Gastrocnemius medialis (tissue), 4 donors: Measurements from ENCODE around the gene BTRC.

ENCODE experiments used
- POLR2A ChIP-seq, 2 donors: fragments of 450-650 bp; IDR thresholded peaks; one replicate each; pipeline ENCODE4 v1.6.1; 2017; ENCODE audit warnings: antibody characterized with exemption in 2 of 2, mild to moderate bottlenecking in 2 of 2, moderate library complexity in 2 of 2
- TF ChIP-seq, protein P1 (sequence below), 5 experiments: fragments of 450-650 bp in 3 of 5; fragments of 200-600 bp in 2 of 5; sonication (generic) in 2 of 5; IDR thresholded peaks in 4 of 5; conservative IDR thresholded peaks in 1 of 5; 1 replicate in 4 of 5; 2 replicates in 1 of 5; pipeline ENCODE4 v1.5.1; 2016 to 2019; ENCODE audit warnings: antibody characterized with exemption in 5 of 5, mild to moderate bottlenecking in 3 of 5, moderate library complexity in 3 of 5

GRCh38 chr10:101385866-101386658 is 32.1 kb downstream of the BTRC start:
- TF ChIP-seq, protein P1, sequence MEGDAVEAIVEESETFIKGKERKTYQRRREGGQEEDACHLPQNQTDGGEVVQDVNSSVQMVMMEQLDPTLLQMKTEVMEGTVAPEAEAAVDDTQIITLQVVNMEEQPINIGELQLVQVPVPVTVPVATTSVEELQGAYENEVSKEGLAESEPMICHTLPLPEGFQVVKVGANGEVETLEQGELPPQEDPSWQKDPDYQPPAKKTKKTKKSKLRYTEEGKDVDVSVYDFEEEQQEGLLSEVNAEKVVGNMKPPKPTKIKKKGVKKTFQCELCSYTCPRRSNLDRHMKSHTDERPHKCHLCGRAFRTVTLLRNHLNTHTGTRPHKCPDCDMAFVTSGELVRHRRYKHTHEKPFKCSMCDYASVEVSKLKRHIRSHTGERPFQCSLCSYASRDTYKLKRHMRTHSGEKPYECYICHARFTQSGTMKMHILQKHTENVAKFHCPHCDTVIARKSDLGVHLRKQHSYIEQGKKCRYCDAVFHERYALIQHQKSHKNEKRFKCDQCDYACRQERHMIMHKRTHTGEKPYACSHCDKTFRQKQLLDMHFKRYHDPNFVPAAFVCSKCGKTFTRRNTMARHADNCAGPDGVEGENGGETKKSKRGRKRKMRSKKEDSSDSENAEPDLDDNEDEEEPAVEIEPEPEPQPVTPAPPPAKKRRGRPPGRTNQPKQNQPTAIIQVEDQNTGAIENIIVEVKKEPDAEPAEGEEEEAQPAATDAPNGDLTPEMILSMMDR (IDR thresholded peaks at IDR 0.05 in 4 of 5, conservative IDR thresholded peaks at IDR 0.05 in 1 of 5) = no peak
- no peak for TF ChIP-seq POLR2A (IDR thresholded peaks at IDR 0.05)
